H1 (cell line): Measurements from ENCODE around the gene POTEF. TPM values are rescaled to one million over a fixed set of nuclear protein-coding genes. Genes with fewer than 3 reads are reported as not detected.
A peak's percentile ranks its signal among the peaks of the same experiment; 100 is the strongest.
"Not testable (repeated sequence)": the region's sequence is repeated elsewhere in the genome, so short reads cannot be mapped to it uniquely, and the experiment has no call there.

Experiments used
- CTCF ChIA-PET: fragments of 300-600 bp; sonication (Branson Sonifier 250); formaldehyde crosslinking; loops from one replicate; lab custom pipeline; 2021; ENCODE audit not compliant: partially characterized antibody; lab: Charles Lee
- POLR2A ChIA-PET: fragments of 300-600 bp; sonication (Branson Sonifier 250); formaldehyde crosslinking; loops from one replicate; lab custom pipeline; 2021; ENCODE audit warnings: inconsistent platforms; ENCODE audit not compliant: partially characterized antibody; lab: Charles Lee
- DNase-seq, 2 experiments: peaks; one replicate each; pipeline versions ENCODE4 v3.0.0 to v3.0.0-alpha.2; 2010 to 2022; ENCODE audit warnings: low spot score in 2 of 2, low read depth in 1 of 2, mixed read lengths in 1 of 2
- FAIRE-seq: peaks from 2 replicates; lab custom pipeline; 2011; peaks lifted over from hg19 to GRCh38; lab: Jason Lieb, UNC
- H2AFZ ChIP-seq: 2 replicates; pipeline ENCODE4 v1.8.1; 2012; ENCODE audit warnings: low read length, inconsistent platforms
- H2AK5ac ChIP-seq: 2 replicates; pipeline ENCODE4 v1.6.1; 2013; ENCODE audit warnings: low read depth, low read length
- H2BK120ac ChIP-seq: replicated peaks from 2 replicates; pipeline ENCODE3; 2013; ENCODE audit warnings: low read depth, low read length, inconsistent platforms
- H2BK12ac ChIP-seq: 2 replicates; pipeline ENCODE4 v1.6.1; 2013; ENCODE audit warnings: low read depth, low read length
- H2BK15ac ChIP-seq: 2 replicates; pipeline ENCODE4 v1.6.1; 2013; ENCODE audit warnings: low read length
- H2BK20ac ChIP-seq: 2 replicates; pipeline ENCODE4 v1.6.1; 2013; ENCODE audit warnings: low read length
- H2BK5ac ChIP-seq: 2 replicates; pipeline ENCODE4 v1.6.1; 2013; ENCODE audit warnings: low read depth, low read length
- H3K14ac ChIP-seq: 2 replicates; pipeline ENCODE4 v1.6.1; 2013; ENCODE audit warnings: inconsistent platforms; ENCODE audit not compliant: insufficient read length
- H3K18ac ChIP-seq: 2 replicates; pipeline ENCODE4 v1.6.1; 2013; ENCODE audit warnings: low read length; ENCODE audit errors: extremely low read depth
- H3K23ac ChIP-seq: 2 replicates; pipeline ENCODE4 v1.6.1; 2013; ENCODE audit warnings: inconsistent platforms; ENCODE audit not compliant: insufficient read length
- H3K23me2 ChIP-seq: 2 replicates; pipeline ENCODE4 v1.6.1; 2013; ENCODE audit warnings: low read depth, low read length
- H3K27ac ChIP-seq: 2 replicates; pipeline ENCODE4 v1.6.1; 2011; ENCODE audit warnings: low read depth, low read length, inconsistent platforms
- H3K27me3 ChIP-seq, 4 experiments: replicated peaks in 1 of 4; 1 replicate in 1 of 4; 2 replicates in 3 of 4; pipeline versions ENCODE4 v1.6.1 to v1.8.1; 2011 to 2013; ENCODE audit warnings: low read length in 3 of 4, mild to moderate bottlenecking in 3 of 4, inconsistent platforms in 2 of 4, mixed read lengths in 2 of 4, moderate library complexity in 1 of 4; ENCODE audit not compliant: control insufficient read depth in 3 of 4, insufficient read depth in 3 of 4; ENCODE audit errors: extremely low read depth in 1 of 4
- H3K36me3 ChIP-seq, 4 experiments: 2 replicates each; pipeline versions ENCODE4 v1.6.1 to v1.8.1; 2011 to 2013; ENCODE audit warnings: mild to moderate bottlenecking in 4 of 4, low read length in 3 of 4, moderate library complexity in 2 of 4, control low read depth in 1 of 4, inconsistent platforms in 1 of 4; ENCODE audit not compliant: insufficient read depth in 4 of 4, control insufficient read depth in 2 of 4
- H3K4ac ChIP-seq: replicated peaks from 2 replicates; pipeline ENCODE3; 2013; ENCODE audit warnings: low read length, low read depth, mixed read lengths, inconsistent platforms; ENCODE audit not compliant: insufficient read length
- H3K4me1 ChIP-seq, 4 experiments: replicated peaks in 1 of 4; 1 replicate in 1 of 4; 2 replicates in 3 of 4; pipeline versions ENCODE4 v1.6.1 to v1.8.1; 2011 to 2013; ENCODE audit warnings: low read length in 3 of 4, inconsistent platforms in 2 of 4, mixed read lengths in 1 of 4; ENCODE audit not compliant: insufficient read depth in 4 of 4, control insufficient read depth in 3 of 4
- H3K4me2 ChIP-seq, 2 experiments: 2 replicates each; pipeline versions ENCODE4 v1.6.1 to v1.8.1; 2011 to 2013; ENCODE audit warnings: low read depth in 2 of 2, low read length in 2 of 2, control low read depth in 1 of 2, inconsistent platforms in 1 of 2, mild to moderate bottlenecking in 1 of 2; ENCODE audit not compliant: insufficient read depth in 1 of 2
- H3K4me3 ChIP-seq, 4 experiments: fragments of 200-600, 300-600 bp in 1 of 4; sonication (generic), shearing (Covaris generic), sonication (Bioruptor Twin) in 1 of 4; 2 replicates each; pipeline versions ENCODE4 v1.5.1 to v1.8.1; 2011 to 2016; ENCODE audit warnings: low read length in 4 of 4, low read depth in 3 of 4, control low read depth in 2 of 4, inconsistent platforms in 2 of 4, mild to moderate bottlenecking in 2 of 4, mixed read lengths in 1 of 4, moderate library complexity in 1 of 4; ENCODE audit not compliant: insufficient read depth in 2 of 4; ENCODE audit errors: extremely low read depth in 1 of 4
- H3K56ac ChIP-seq: replicated peaks from 2 replicates; pipeline ENCODE3; 2013; ENCODE audit warnings: low read depth, mild to moderate bottlenecking, mixed read lengths, low read length, inconsistent platforms; ENCODE audit not compliant: insufficient read length
- H3K79me1 ChIP-seq: 2 replicates; pipeline ENCODE4 v1.6.1; 2013; ENCODE audit warnings: low read depth, low read length, control low read depth
- H3K79me2 ChIP-seq, 2 experiments: 2 replicates each; pipeline versions ENCODE4 v1.6.1 to v1.8.1; 2012 to 2013; ENCODE audit warnings: low read length in 2 of 2, mild to moderate bottlenecking in 2 of 2, inconsistent platforms in 1 of 2; ENCODE audit not compliant: insufficient read depth in 2 of 2, control insufficient read depth in 1 of 2
- H3K9ac ChIP-seq, 4 experiments: replicated peaks in 1 of 4; 1 replicate in 1 of 4; 2 replicates in 3 of 4; pipeline versions ENCODE4 v1.6.1 to v1.8.1; 2011 to 2013; ENCODE audit warnings: low read depth in 3 of 4, low read length in 3 of 4, control low read depth in 2 of 4, mild to moderate bottlenecking in 2 of 4, moderate library complexity in 2 of 4, inconsistent platforms in 1 of 4; ENCODE audit errors: extremely low read depth in 1 of 4
- H3K9me3 ChIP-seq, 2 experiments: 2 replicates each; pipeline versions ENCODE4 v1.6.1 to v1.8.1; 2012 to 2013; ENCODE audit warnings: mild to moderate bottlenecking in 2 of 2, moderate library complexity in 2 of 2, control low read depth in 1 of 2, inconsistent platforms in 1 of 2, low read depth in 1 of 2, low read length in 1 of 2, mixed read lengths in 1 of 2; ENCODE audit not compliant: insufficient read depth in 2 of 2
- H4K20me1 ChIP-seq, 2 experiments: replicated peaks in 1 of 2; 2 replicates each; pipeline versions ENCODE3 to v1.8.1; 2011 to 2013; ENCODE audit warnings: inconsistent platforms in 2 of 2, low read length in 2 of 2, mild to moderate bottlenecking in 1 of 2; ENCODE audit not compliant: insufficient read depth in 2 of 2, control insufficient read depth in 1 of 2
- H4K5ac ChIP-seq: 2 replicates; pipeline ENCODE4 v1.6.1; 2013; ENCODE audit warnings: low read length, low read depth, mixed read lengths, inconsistent platforms; ENCODE audit not compliant: insufficient read length
- H4K8ac ChIP-seq: 2 replicates; pipeline ENCODE4 v1.8.0; 2013; ENCODE audit warnings: mild to moderate bottlenecking, moderate library complexity, low read length, inconsistent platforms; ENCODE audit not compliant: insufficient read depth; ENCODE audit errors: extremely low read depth
- H4K91ac ChIP-seq: replicated peaks from 2 replicates; pipeline ENCODE3; 2013; ENCODE audit warnings: low read length, mixed read lengths, inconsistent platforms; ENCODE audit not compliant: insufficient read length
- WGBS, 2 experiments: shearing (Covaris generic) in 1 of 2; methylation state at CpG; one replicate each; pipeline versions ENCODE4 v1.1.6 to v1.1.7; 2013 to 2015; ENCODE audit warnings: low lambda C conversion rate in 2 of 2, mixed read lengths in 2 of 2, inconsistent platforms in 1 of 2, low coverage in 1 of 2, missing lambda C conversion rate in 1 of 2; ENCODE audit not compliant: insufficient replicate concordance in 2 of 2, insufficient coverage in 1 of 2, insufficient read length in 1 of 2; ENCODE audit errors: extremely low coverage in 1 of 2, missing lambda C conversion rate in 1 of 2; 5-methylcytosine and 5-hydroxymethylcytosine counted together
- polyA plus RNA-seq, 7 experiments: library from polyadenylated mRNA; depleted of rRNA in 3 of 7; stranded (reverse) in 5 of 7; unstranded in 2 of 7; fragments of >200 nt in 5 of 7; fragments of 200-250 nt in 2 of 7; gene quantifications; 1 replicate in 5 of 7; 2 replicates in 1 of 7; 4 replicates in 1 of 7; pipeline versions ENCODE4 v1.2.1 to v1.2.3, GENCODE V29; 2011 to 2013; ENCODE audit warnings: missing spikeins in 2 of 7, mixed read lengths in 2 of 7
- total RNA-seq: library from RNA; stranded (reverse); fragmentation: NEBNext Ultra II Directional; extraction: Animal tissue kit (Norgen Biotek cat#: 25700); gene quantifications from 2 replicates; pipeline ENCODE4 v1.2.1, GENCODE V29; 2021

POTEF gene
- total and polyA plus RNA-seq, 2 of the 8 experiments (the other 6 are each of a cell fraction or from before 2014, with no cell fraction given) = 0.24 to 0.36 TPM

- CTCF ChIA-PET, H3K4me1 ChIP-seq, H4K5ac ChIP-seq, H3K27ac ChIP-seq, H3K14ac ChIP-seq, H3K4me2 ChIP-seq, H2BK120ac ChIP-seq, H2AK5ac ChIP-seq, H3K79me1 ChIP-seq, H3K36me3 ChIP-seq, H3K9ac ChIP-seq, H2AFZ ChIP-seq, H3K4ac ChIP-seq, H2BK15ac ChIP-seq, H4K8ac ChIP-seq, H3K23ac ChIP-seq, H2BK20ac ChIP-seq, H3K18ac ChIP-seq, H2BK5ac ChIP-seq, FAIRE-seq, H4K91ac ChIP-seq, H3K27me3 ChIP-seq, H2BK12ac ChIP-seq, H3K56ac ChIP-seq, H3K23me2 ChIP-seq, H3K79me2 ChIP-seq, H3K9me3 ChIP-seq, H3K4me3 ChIP-seq, POLR2A ChIA-PET, H4K20me1 ChIP-seq: not testable (repeated sequence)
- DNase-seq = peak in 1 of 2 experiments; percentile 37
- 94% methylated on average over 18 of the region's 30 CpGs; no CpG with 5 or more reads in 1 of the 2 experiments for WGBS, 2 experiments
Observed at GRCh38 chr2:130139331-130140280, 10.6 kb upstream of the POTEF start.
